Adrenal gland (tissue), 5 donors: ENCODE measurements around the gene EFHD1.

ENCODE experiments used
- POLR2A ChIP-seq, 2 donors: fragments of 450-650 bp; IDR thresholded peaks; one replicate each; pipeline ENCODE4 v1.6.1; 2017; ENCODE audit warnings: antibody characterized with exemption in 2 of 2, mild to moderate bottlenecking in 2 of 2, moderate library complexity in 1 of 2
- TF ChIP-seq, protein P1 (sequence below), 6 experiments: fragments of 450-650 bp in 4 of 6; fragments of 200-600 bp in 2 of 6; sonication (generic) in 1 of 6; IDR thresholded peaks; 1 replicate in 5 of 6; 2 replicates in 1 of 6; pipeline versions ENCODE4 v1.5.1 to v1.8.0; 2016 to 2021; ENCODE audit warnings: antibody characterized with exemption in 6 of 6, mild to moderate bottlenecking in 2 of 6, moderate library complexity in 1 of 6
- donor health status: DM: no; HTN: no; CAD: no.

DNA sequence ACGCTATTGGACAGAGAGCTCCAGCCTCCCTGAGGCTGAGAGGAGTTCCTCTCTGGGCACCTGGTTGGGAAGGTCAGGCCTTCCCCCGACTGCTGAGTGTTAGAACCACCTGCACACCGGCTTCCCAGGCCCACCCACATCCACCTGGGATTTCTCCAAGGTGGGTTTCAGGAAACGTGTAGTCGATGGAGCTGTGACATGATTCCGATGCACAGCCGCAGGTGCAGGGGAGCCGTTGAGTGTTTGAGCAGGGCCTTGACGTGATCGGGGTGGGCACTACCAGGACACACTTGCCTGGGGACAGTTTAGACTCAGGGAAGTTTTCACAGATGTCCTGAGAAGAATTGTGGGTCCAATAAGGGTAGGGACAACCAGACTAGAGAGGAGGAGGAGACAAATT lies 42.0 kb downstream of the EFHD1 start:
- TF ChIP-seq, protein P1, sequence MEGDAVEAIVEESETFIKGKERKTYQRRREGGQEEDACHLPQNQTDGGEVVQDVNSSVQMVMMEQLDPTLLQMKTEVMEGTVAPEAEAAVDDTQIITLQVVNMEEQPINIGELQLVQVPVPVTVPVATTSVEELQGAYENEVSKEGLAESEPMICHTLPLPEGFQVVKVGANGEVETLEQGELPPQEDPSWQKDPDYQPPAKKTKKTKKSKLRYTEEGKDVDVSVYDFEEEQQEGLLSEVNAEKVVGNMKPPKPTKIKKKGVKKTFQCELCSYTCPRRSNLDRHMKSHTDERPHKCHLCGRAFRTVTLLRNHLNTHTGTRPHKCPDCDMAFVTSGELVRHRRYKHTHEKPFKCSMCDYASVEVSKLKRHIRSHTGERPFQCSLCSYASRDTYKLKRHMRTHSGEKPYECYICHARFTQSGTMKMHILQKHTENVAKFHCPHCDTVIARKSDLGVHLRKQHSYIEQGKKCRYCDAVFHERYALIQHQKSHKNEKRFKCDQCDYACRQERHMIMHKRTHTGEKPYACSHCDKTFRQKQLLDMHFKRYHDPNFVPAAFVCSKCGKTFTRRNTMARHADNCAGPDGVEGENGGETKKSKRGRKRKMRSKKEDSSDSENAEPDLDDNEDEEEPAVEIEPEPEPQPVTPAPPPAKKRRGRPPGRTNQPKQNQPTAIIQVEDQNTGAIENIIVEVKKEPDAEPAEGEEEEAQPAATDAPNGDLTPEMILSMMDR (IDR thresholded peaks at IDR 0.05): no peak
- no peak for TF ChIP-seq POLR2A (IDR thresholded peaks at IDR 0.05)
